Heart left ventricle (tissue), 13 donors: Measurements from ENCODE around the gene PPP2R3C.

Experiments used
- CTCF ChIP-seq, 12 donors: fragments of 200-600 bp; sonication (generic) in 4 of 12; IDR thresholded peaks; one replicate each; pipeline versions ENCODE4 v1.5.0 to v1.8.0; 2018 to 2022; ENCODE audit warnings: antibody characterized with exemption in 12 of 12, mild to moderate bottlenecking in 5 of 12
- POLR2A ChIP-seq, 2 donors: fragments of 450-650 bp; IDR thresholded peaks; one replicate each; pipeline ENCODE4 v1.6.1; 2017; ENCODE audit warnings: antibody characterized with exemption in 2 of 2, mild to moderate bottlenecking in 2 of 2, moderate library complexity in 2 of 2
- donor health status: ischemic (EF 13 %, LVEDD 7.1; RV severe dilation, severe dysfunction).
- donor health status: DM: no; HTN: yes; CAD: no.
- donor health status: DM: no; HTN: no; CAD: no.
- donor health status: ischemic (EF 25% LVEDD 6.9; RV normal size, moderate dysfunction).
- donor health status: ischemic (EF 25% LVEDD 5.7; RV mildly dilated, moderate dysfunction).
- donor health status: ischemic (EF 35%, LVEDD 5.7; RV mildly dilated, moderate dysfunction).
- donor health status: nonischemic (EF 11% LVEDD 7.7; RV severe dilation, severe dysfunction).
- donor health status: DM: yes; HTN: yes; CAD: no.
- donor health status: PGD.
- donor health status: ischemic (EF 29% LVEDD 5.4; RV normal size, mild dysfunction).
- donor health status: nonischemic (EF 23%, LVEDD 6.1; RV moderate dilation, normal function).

- TF ChIP-seq CTCF (IDR thresholded peaks at IDR 0.05) (no peak), POLR2A (IDR thresholded peaks at IDR 0.05) (no peak)
Measured at GRCh38 chr14:35163384-35163783, 41.6 kb upstream of the PPP2R3C start.
